GM04503 (cell line): ENCODE measurements around the gene PRRT1B.
"Not testable (repeated sequence)": the region's sequence is repeated elsewhere in the genome, so short reads cannot be mapped to it uniquely, and the experiment has no call there.

Experiments used
- DNase-seq: peaks from one replicate; pipeline ENCODE4 v3.0.0-alpha.2; 2012; ENCODE audit warnings: low read depth

PRRT1B gene

GRCh38 chr9:131550465-131550864 lies 5.1 kb downstream of the PRRT1B start:
- DNase-seq = not testable (repeated sequence)

- no peak for DNase-seq
Observed at GRCh38 chr9:131552030-131552429, 6.7 kb downstream of the PRRT1B start.

- no peak for DNase-seq
Observed at GRCh38 chr9:131554087-131554842, 8.9 kb downstream of the PRRT1B start.

GRCh38 chr9:131554843-131555351 lies 9.6 kb downstream of the PRRT1B start:
- DNase-seq = no peak

GRCh38 chr9:131555841-131556673 lies 10.7 kb downstream of the PRRT1B start:
- DNase-seq = no peak

GRCh38 chr9:131557855-131558548 lies 12.7 kb downstream of the PRRT1B start:
- no peak for DNase-seq

GRCh38 chr9:131559421-131560000 lies 14.2 kb downstream of the PRRT1B start:
- DNase-seq = no peak

GRCh38 chr9:131562032-131562959 lies 17.0 kb downstream of the PRRT1B start:
- no peak for DNase-seq

GRCh38 chr9:131565369-131565768 lies 20.0 kb downstream of the PRRT1B start:
- DNase-seq = no peak

GRCh38 chr9:131566158-131566557 lies 20.8 kb downstream of the PRRT1B start:
- no peak for DNase-seq

GRCh38 chr9:131567910-131568309 lies 22.6 kb downstream of the PRRT1B start:
- no peak for DNase-seq

- DNase-seq = no peak
Observed at GRCh38 chr9:131574730-131575640, 29.7 kb downstream of the PRRT1B start.

GRCh38 chr9:131575946-131576853 lies 30.9 kb downstream of the PRRT1B start:
- DNase-seq = no peak

- DNase-seq = no peak
Observed at GRCh38 chr9:131577005-131578000, 32.0 kb downstream of the PRRT1B start.

- no peak for DNase-seq
Observed at GRCh38 chr9:131578021-131578420, 32.7 kb downstream of the PRRT1B start.

- no peak for DNase-seq
Observed at GRCh38 chr9:131578731-131579504, 33.6 kb downstream of the PRRT1B start.

GRCh38 chr9:131579789-131580211 lies 34.5 kb downstream of the PRRT1B start:
- DNase-seq = no peak
